ENCODE data around the gene PPT2. TPM values are rescaled to one million over a fixed set of nuclear protein-coding genes. Genes with fewer than 3 reads are reported as not detected.

The PPT2 gene
- total RNA-seq, 1 donor from 2014 or later: 10.7 TPM

- intact Hi-C loops (cut with micrococcal nuclease): no loop called here
Measured at GRCh38 chr6:32149932-32150870, 3.7 kb upstream of the PPT2 start.

GRCh38 chr6:32151181-32151862 lies 2.6 kb upstream of the PPT2 start:
- intact Hi-C loops (cut with micrococcal nuclease): no loop called here

- intact Hi-C loops (cut with micrococcal nuclease): no loop called here
Measured at GRCh38 chr6:32151863-32152768, 1.8 kb upstream of the PPT2 start, which contains the start of gene PRRT1. PRRT1 (minus strand) TSS chr6:32151939; CDS start chr6:32151827, 112 bp downstream.

GRCh38 chr6:32152769-32153563 lies 975 bp upstream of the PPT2 start:
- intact Hi-C loops (cut with micrococcal nuclease): no loop called here

GRCh38 chr6:32154514-32155161 lies 697 bp downstream of the PPT2 start:
- intact Hi-C loops (cut with micrococcal nuclease): loop anchor here (1.0 to 2.0 kb wide), 5 partner anchors 22 to 67 kb away; partner anchors contain the start of genes AGPAT1 and FKBPL

- intact Hi-C loops (cut with micrococcal nuclease): no loop called here
Measured at GRCh38 chr6:32156891-32157290, 3.0 kb downstream of the PPT2 start.

GRCh38 chr6:32158052-32158451 lies 4.1 kb downstream of the PPT2 start:
- intact Hi-C loops (cut with micrococcal nuclease): no loop called here

GRCh38 chr6:32163559-32164258 lies 9.8 kb downstream of the PPT2 start:
- intact Hi-C loops (cut with micrococcal nuclease): no loop called here

GRCh38 chr6:32164295-32164694 lies 10.4 kb downstream of the PPT2 start, which contains the start of gene EGFL8:
EGFL8 (plus strand) TSS chr6:32164595; CDS start chr6:32166166, 1,571 bp downstream.
- intact Hi-C loops (cut with micrococcal nuclease): no loop called here

GRCh38 chr6:32166411-32167061 lies 12.6 kb downstream of the PPT2 start:
- intact Hi-C loops (cut with micrococcal nuclease): no loop called here

GRCh38 chr6:32167154-32167760 lies 13.3 kb downstream of the PPT2 start:
- intact Hi-C loops (cut with micrococcal nuclease): no loop called here

- intact Hi-C loops (cut with micrococcal nuclease): no loop called here
Measured at GRCh38 chr6:32167761-32168262, 13.9 kb downstream of the PPT2 start.

GRCh38 chr6:32168350-32168749 lies 14.4 kb downstream of the PPT2 start:
- intact Hi-C loops (cut with micrococcal nuclease): no loop called here

GRCh38 chr6:32168807-32169591 lies 15.1 kb downstream of the PPT2 start:
- intact Hi-C loops (cut with micrococcal nuclease): no loop called here

GRCh38 chr6:32170294-32170693 lies 16.4 kb downstream of the PPT2 start:
- intact Hi-C loops (cut with micrococcal nuclease): loop anchor here (10.0 kb wide), 2 partner anchors 435 to 505 kb away; partner anchors contain the start of genes C6orf47, CLIC1, CSNK2B and GPANK1

- intact Hi-C loops (cut with micrococcal nuclease): loop anchor here (10.0 kb wide), 2 partner anchors 436 to 506 kb away; partner anchors contain the start of genes C6orf47, CLIC1, CSNK2B and GPANK1
Measured at GRCh38 chr6:32171234-32171633, 17.3 kb downstream of the PPT2 start.

All from T-helper 2 cell treated with Interferon-gamma antibody and Interleukin-4, amounts not matched to agents 100 ng/mL and 5 ng/mL, for 36 hours (primary cell).